Fibroblast of pulmonary artery (primary cell): ENCODE measurements around the gene PITPNM3.

ENCODE experiments used
- DNase-seq: peaks from one replicate; pipeline ENCODE4 v3.0.0-alpha.2; 2010; ENCODE audit warnings: low read depth
- H3K4me3 ChIP-seq: replicated peaks from 2 replicates; pipeline ENCODE4 v1.5.1; 2011; ENCODE audit warnings: low read depth, mild to moderate bottlenecking, control low read depth, low read length, moderate library complexity
- CTCF ChIP-seq: IDR thresholded peaks from 2 replicates; pipeline ENCODE4 v1.5.1; 2011; ENCODE audit warnings: mild to moderate bottlenecking, control low read depth, low read length, inconsistent platforms; ENCODE audit errors: missing control alignments

The PITPNM3 gene

GRCh38 chr17:6558932-6559752 lies 2.8 kb upstream of the PITPNM3 start:
- no peak overlapping the region for H3K4me3 ChIP-seq
- TF ChIP-seq CTCF: peak; percentile 5
- peak; percentile 63 for DNase-seq

DNA sequence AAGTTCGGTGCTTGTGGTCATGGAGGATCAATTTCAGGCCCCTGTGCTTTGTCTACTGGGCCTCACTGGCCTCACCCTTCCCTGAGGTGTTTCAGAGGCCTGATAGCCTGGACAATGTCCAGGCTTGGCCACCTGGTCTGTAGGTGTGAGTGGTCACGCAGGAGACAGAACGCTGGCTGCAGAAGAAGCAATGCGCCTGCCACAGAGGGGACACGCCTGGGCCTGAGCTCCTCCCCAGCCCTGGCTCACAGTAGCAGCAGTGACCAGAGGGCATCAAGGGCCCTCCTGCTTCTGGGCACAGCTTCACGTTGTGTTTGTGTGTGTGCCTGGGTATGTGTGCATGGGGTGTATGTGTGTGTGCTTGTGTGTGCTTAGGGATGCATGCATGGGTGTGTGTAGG lies 1.9 kb upstream of the PITPNM3 start:
- TF ChIP-seq CTCF: no peak
- DNase-seq: no peak
- no peak overlapping the region for H3K4me3 ChIP-seq

- DNase-seq: no peak
- no peak for TF ChIP-seq CTCF
- no peak overlapping the region for H3K4me3 ChIP-seq
Observed at GRCh38 chr17:6557040-6557438, 684 bp upstream of the PITPNM3 start.

DNA sequence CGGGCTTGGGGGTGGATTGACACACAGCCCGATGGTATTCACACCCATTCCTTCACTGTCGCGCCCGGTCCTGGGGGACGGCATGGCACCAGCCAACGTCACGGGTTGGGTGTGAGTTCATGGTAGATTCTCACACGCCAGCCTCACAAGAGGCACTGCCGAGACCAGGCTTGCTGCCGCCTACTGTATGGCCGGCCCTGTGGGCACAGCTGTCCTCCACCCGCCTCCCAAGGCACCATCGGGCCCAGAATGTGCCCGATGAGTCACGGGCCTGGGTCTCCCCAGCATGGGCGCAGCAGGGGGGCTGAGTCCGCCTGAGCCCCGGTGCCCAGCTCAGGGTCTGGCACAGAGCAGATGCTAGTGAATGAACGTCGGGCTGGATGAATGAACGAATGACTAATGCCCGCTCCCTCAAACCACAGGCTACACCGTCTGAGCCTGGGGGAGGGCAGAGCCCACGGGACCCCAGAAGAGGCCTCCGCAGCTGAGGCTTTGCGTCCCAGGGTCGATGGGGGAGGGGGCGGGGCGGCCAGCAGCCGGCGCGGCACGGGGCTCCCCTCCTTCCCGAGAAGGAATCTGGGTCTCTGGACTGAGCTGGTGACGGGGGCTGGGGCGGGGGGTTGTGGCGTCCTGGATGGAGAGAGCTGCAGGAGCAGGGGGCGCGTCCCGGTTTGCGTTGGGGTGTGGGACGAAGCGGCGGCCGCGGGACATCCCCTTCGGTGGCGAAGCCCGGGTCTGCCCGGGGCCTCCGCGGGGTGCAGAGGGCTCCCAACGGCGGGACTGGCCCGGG lies 829 bp downstream of the PITPNM3 start:
- DNase-seq: no peak

GRCh38 chr17:6554871-6555330 lies 1.5 kb downstream of the PITPNM3 start:
- no peak for TF ChIP-seq CTCF
- no peak overlapping the region for H3K4me3 ChIP-seq
- no peak for DNase-seq

More for the DNA sequence above, 829 bp downstream of the PITPNM3 start:
- peak overlapping the region; percentile 43 for H3K4me3 ChIP-seq
- no peak for TF ChIP-seq CTCF

GRCh38 chr17:6554342-6554741 lies 2.0 kb downstream of the PITPNM3 start:
- TF ChIP-seq CTCF: no peak
- DNase-seq: no peak
- H3K4me3 ChIP-seq: no peak overlapping the region
